Measurements from ENCODE around the gene QKI.
"Not testable (repeated sequence)": the region's sequence is repeated elsewhere in the genome, so short reads cannot be mapped to it uniquely, and the experiment has no call there.

Gene QKI

GRCh38 chr6:163433486-163433885 is 19.0 kb downstream of the QKI start:
- H3K9me3 ChIP-seq (ENCODE audit: control insufficient read depth, low read depth, low read length); H3K27ac ChIP-seq (ENCODE audit: low read length); H3K36me3 ChIP-seq (ENCODE audit: control insufficient read depth, low read depth, low read length); H3K9ac ChIP-seq (ENCODE audit: low read length); H3K4me3 ChIP-seq (ENCODE audit: low read length); H3K27me3 ChIP-seq (ENCODE audit: control insufficient read depth, insufficient read depth, low read length): not testable (repeated sequence)
- peaks cover 31% of the 10 kb centered on the region for H3K4me1 ChIP-seq (ENCODE audit: control insufficient read depth, low read depth, low read length)

GRCh38 chr6:163435023-163435422 is 20.5 kb downstream of the QKI start:
- H3K4me3 ChIP-seq (ENCODE audit: low read length), result no peak overlapping the region
- no peak overlapping the region for H3K27ac ChIP-seq (ENCODE audit: low read length)
- H3K4me1 ChIP-seq (ENCODE audit: control insufficient read depth, low read depth, low read length), result peaks cover 27% of the 10 kb centered on the region
- H3K27me3 ChIP-seq (ENCODE audit: control insufficient read depth, insufficient read depth, low read length), result no peaks in the 10 kb centered on the region
- no peak overlapping the region for H3K9ac ChIP-seq (ENCODE audit: low read length)
- no peaks in the 10 kb centered on the region for H3K9me3 ChIP-seq (ENCODE audit: control insufficient read depth, low read depth, low read length)
- H3K36me3 ChIP-seq (ENCODE audit: control insufficient read depth, low read depth, low read length), result no peaks in the 10 kb centered on the region

GRCh38 chr6:163436843-163437242 is 22.3 kb downstream of the QKI start:
- Histone ChIP-seq H3K9me3 (ENCODE audit: control insufficient read depth, low read depth, low read length) (no peaks in the 10 kb centered on the region), H3K9ac (ENCODE audit: low read length) (no peak overlapping the region), H3K4me1 (ENCODE audit: control insufficient read depth, low read depth, low read length) (peaks cover 32% of the 10 kb centered on the region), H3K27ac (ENCODE audit: low read length) (no peak overlapping the region), H3K27me3 (ENCODE audit: control insufficient read depth, insufficient read depth, low read length) (no peaks in the 10 kb centered on the region), H3K36me3 (ENCODE audit: control insufficient read depth, low read depth, low read length) (no peaks in the 10 kb centered on the region), H3K4me3 (ENCODE audit: low read length) (no peak overlapping the region)

GRCh38 chr6:163437466-163437865 is 22.9 kb downstream of the QKI start:
- no peaks in the 10 kb centered on the region for H3K36me3 ChIP-seq (ENCODE audit: control insufficient read depth, low read depth, low read length)
- H3K4me1 ChIP-seq (ENCODE audit: control insufficient read depth, low read depth, low read length), result peaks cover 31% of the 10 kb centered on the region
- H3K9me3 ChIP-seq (ENCODE audit: control insufficient read depth, low read depth, low read length), result no peaks in the 10 kb centered on the region
- H3K4me3 ChIP-seq (ENCODE audit: low read length), result peak overlapping the region; percentile 13
- no peaks in the 10 kb centered on the region for H3K27me3 ChIP-seq (ENCODE audit: control insufficient read depth, insufficient read depth, low read length)
- no peak overlapping the region for H3K27ac ChIP-seq (ENCODE audit: low read length)
- H3K9ac ChIP-seq (ENCODE audit: low read length), result no peak overlapping the region

DNA sequence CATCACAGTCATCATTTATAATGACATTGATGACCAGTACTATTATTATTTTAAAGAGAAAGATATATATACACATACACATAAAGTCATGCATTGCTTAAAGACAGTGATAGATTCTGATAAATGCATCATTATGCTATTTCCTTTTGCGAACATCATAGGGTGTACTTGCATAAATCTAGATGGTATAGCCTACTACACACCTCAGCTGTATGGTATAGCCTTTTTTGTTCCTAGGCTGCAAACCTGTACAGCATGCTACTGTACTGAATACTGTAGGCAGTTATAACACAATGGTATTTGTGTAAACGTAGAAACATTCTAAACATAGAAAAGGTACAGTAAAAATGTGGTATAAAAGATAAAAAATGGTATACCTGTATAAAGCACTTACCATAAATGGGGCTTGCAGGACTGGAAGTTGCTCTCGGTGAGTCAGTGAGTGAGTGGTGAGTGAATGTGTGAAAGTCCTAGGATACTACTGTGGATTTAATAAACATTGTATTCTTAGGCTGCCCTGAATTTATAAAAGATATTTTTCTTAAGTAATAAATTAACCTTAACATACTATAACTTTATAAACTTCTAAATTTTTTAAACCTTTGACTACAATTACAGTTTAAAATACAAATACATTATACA is 23.9 kb downstream of the QKI start:
- no peaks in the 10 kb centered on the region for H3K27me3 ChIP-seq (ENCODE audit: control insufficient read depth, insufficient read depth, low read length)
- H3K36me3 ChIP-seq (ENCODE audit: control insufficient read depth, low read depth, low read length), result no peaks in the 10 kb centered on the region
- peaks cover 36% of the 10 kb centered on the region for H3K4me1 ChIP-seq (ENCODE audit: control insufficient read depth, low read depth, low read length)
- H3K27ac ChIP-seq (ENCODE audit: low read length), result no peak overlapping the region
- H3K9ac ChIP-seq (ENCODE audit: low read length), result no peak overlapping the region
- H3K4me3 ChIP-seq (ENCODE audit: low read length), result no peak overlapping the region
- H3K9me3 ChIP-seq (ENCODE audit: control insufficient read depth, low read depth, low read length), result no peaks in the 10 kb centered on the region

GRCh38 chr6:163438940-163439335 is 24.4 kb downstream of the QKI start:
- H3K9me3 ChIP-seq (ENCODE audit: control insufficient read depth, low read depth, low read length), result no peaks in the 10 kb centered on the region
- no peaks in the 10 kb centered on the region for H3K27me3 ChIP-seq (ENCODE audit: control insufficient read depth, insufficient read depth, low read length)
- H3K27ac ChIP-seq (ENCODE audit: low read length), result no peak overlapping the region
- no peak overlapping the region for H3K9ac ChIP-seq (ENCODE audit: low read length)
- H3K4me3 ChIP-seq (ENCODE audit: low read length), result no peak overlapping the region
- peaks cover 41% of the 10 kb centered on the region for H3K4me1 ChIP-seq (ENCODE audit: control insufficient read depth, low read depth, low read length)
- H3K36me3 ChIP-seq (ENCODE audit: control insufficient read depth, low read depth, low read length), result no peaks in the 10 kb centered on the region

GRCh38 chr6:163439390-163439789 is 24.9 kb downstream of the QKI start:
- not testable (repeated sequence) for H3K27ac ChIP-seq (ENCODE audit: low read length); H3K9ac ChIP-seq (ENCODE audit: low read length); H3K27me3 ChIP-seq (ENCODE audit: control insufficient read depth, insufficient read depth, low read length); H3K9me3 ChIP-seq (ENCODE audit: control insufficient read depth, low read depth, low read length); H3K36me3 ChIP-seq (ENCODE audit: control insufficient read depth, low read depth, low read length); H3K4me3 ChIP-seq (ENCODE audit: low read length)
- peaks cover 43% of the 10 kb centered on the region for H3K4me1 ChIP-seq (ENCODE audit: control insufficient read depth, low read depth, low read length)

DNA sequence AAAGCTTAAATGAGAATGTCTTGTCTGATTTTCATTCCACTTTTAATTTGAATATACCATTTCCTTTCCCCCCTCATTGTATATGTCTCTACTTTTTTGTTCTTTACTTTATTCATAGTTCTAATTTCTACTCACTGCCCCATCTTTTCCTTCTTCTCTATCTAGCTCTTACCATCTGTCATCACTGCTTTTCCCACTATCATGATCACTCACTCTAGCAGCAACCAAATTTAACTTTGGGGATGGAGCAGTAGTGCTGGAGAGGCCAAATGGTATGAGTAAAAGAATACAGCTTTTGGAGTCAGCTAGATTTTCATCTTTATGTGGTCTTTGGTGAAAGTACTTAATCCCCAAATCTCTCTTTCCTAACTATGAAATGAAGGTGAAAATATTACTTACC is 25.5 kb downstream of the QKI start:
- no peaks in the 10 kb centered on the region for H3K36me3 ChIP-seq (ENCODE audit: control insufficient read depth, low read depth, low read length)
- H3K9ac ChIP-seq (ENCODE audit: low read length), result no peak overlapping the region
- no peak overlapping the region for H3K4me3 ChIP-seq (ENCODE audit: low read length)
- H3K9me3 ChIP-seq (ENCODE audit: control insufficient read depth, low read depth, low read length), result no peaks in the 10 kb centered on the region
- peaks cover 43% of the 10 kb centered on the region for H3K4me1 ChIP-seq (ENCODE audit: control insufficient read depth, low read depth, low read length)
- H3K27me3 ChIP-seq (ENCODE audit: control insufficient read depth, insufficient read depth, low read length), result no peaks in the 10 kb centered on the region
- no peak overlapping the region for H3K27ac ChIP-seq (ENCODE audit: low read length)

DNA sequence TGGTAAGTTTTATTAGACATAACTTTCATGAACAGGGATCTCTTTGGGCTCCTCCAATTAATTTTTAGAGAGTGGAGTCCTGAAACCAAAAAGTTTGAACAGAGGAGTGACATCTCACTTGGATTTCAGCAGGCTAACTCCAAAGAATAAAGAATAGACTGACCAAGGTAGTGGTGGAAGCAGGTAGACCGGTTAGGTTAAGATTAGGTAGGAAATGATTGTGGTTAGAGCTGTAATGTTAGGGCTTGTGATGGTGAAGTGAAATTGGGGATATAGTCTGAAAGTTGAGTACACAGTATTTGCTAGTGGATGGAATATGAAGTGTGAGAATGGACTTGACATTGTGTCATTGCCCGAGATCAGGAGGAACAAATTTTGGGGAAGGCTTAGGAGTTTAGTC is 27.8 kb downstream of the QKI start:
- Histone ChIP-seq H3K9me3 (ENCODE audit: control insufficient read depth, low read depth, low read length) (no peaks in the 10 kb centered on the region), H3K27me3 (ENCODE audit: control insufficient read depth, insufficient read depth, low read length) (no peaks in the 10 kb centered on the region), H3K4me1 (ENCODE audit: control insufficient read depth, low read depth, low read length) (peaks cover 40% of the 10 kb centered on the region), H3K36me3 (ENCODE audit: control insufficient read depth, low read depth, low read length) (no peaks in the 10 kb centered on the region), H3K9ac (ENCODE audit: low read length) (no peak overlapping the region), H3K27ac (ENCODE audit: low read length) (no peak overlapping the region), H3K4me3 (ENCODE audit: low read length) (no peak overlapping the region)

DNA sequence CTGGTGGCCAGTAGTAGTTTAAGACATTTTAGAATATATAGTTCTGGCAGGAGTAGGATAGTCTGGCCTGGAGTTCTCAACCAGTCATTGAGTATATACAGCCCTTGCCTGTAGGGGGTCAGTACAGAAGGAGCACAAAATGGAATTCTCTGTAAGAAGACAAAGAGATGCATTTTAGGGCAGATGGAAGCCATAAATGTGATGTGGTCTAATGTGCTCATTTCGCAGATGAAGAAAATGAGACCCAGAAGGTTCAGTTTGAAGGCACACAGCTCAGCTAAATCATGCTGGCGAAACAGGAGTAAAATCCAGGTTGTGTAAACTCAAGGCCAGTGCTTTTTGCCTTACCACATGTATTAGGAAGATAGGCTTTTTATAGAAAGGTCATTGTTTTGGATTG is 29.6 kb downstream of the QKI start:
- Histone ChIP-seq H3K4me1 (ENCODE audit: control insufficient read depth, low read depth, low read length) (peaks cover 33% of the 10 kb centered on the region), H3K36me3 (ENCODE audit: control insufficient read depth, low read depth, low read length) (no peaks in the 10 kb centered on the region), H3K9ac (ENCODE audit: low read length) (no peak overlapping the region), H3K9me3 (ENCODE audit: control insufficient read depth, low read depth, low read length) (no peaks in the 10 kb centered on the region), H3K27me3 (ENCODE audit: control insufficient read depth, insufficient read depth, low read length) (no peaks in the 10 kb centered on the region), H3K27ac (ENCODE audit: low read length) (no peak overlapping the region), H3K4me3 (ENCODE audit: low read length) (no peak overlapping the region)

- Histone ChIP-seq H3K36me3 (ENCODE audit: control insufficient read depth, low read depth, low read length) (no peaks in the 10 kb centered on the region), H3K9ac (ENCODE audit: low read length) (no peak overlapping the region), H3K4me1 (ENCODE audit: control insufficient read depth, low read depth, low read length) (peaks cover 20% of the 10 kb centered on the region), H3K4me3 (ENCODE audit: low read length) (no peak overlapping the region), H3K27me3 (ENCODE audit: control insufficient read depth, insufficient read depth, low read length) (no peaks in the 10 kb centered on the region), H3K27ac (ENCODE audit: low read length) (no peak overlapping the region), H3K9me3 (ENCODE audit: control insufficient read depth, low read depth, low read length) (no peaks in the 10 kb centered on the region)
Measured at GRCh38 chr6:163446549-163446948, 32.0 kb downstream of the QKI start.

DNA sequence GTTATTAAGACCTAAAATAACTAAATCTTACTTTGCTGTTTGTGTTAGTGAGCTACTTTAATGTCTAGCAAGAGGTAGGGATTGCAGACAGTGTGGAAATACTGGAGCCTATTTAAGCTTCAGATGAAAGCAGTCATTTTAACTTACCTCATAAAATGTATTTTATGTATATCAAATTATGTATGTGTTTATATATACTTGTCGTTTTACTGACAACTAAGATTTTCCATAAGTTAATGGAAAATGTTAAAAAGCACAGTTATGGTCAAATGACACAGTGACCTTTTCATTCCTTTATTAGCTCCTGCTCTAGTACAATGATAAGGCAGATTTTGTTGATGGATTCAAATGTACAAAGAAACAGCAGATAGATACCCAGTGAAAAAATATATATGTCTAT is 34.6 kb downstream of the QKI start:
- Histone ChIP-seq H3K27ac (ENCODE audit: low read length) (no peak overlapping the region), H3K4me1 (ENCODE audit: control insufficient read depth, low read depth, low read length) (peaks cover 4% of the 10 kb centered on the region), H3K36me3 (ENCODE audit: control insufficient read depth, low read depth, low read length) (no peaks in the 10 kb centered on the region), H3K9me3 (ENCODE audit: control insufficient read depth, low read depth, low read length) (no peaks in the 10 kb centered on the region), H3K4me3 (ENCODE audit: low read length) (no peak overlapping the region), H3K9ac (ENCODE audit: low read length) (no peak overlapping the region), H3K27me3 (ENCODE audit: control insufficient read depth, insufficient read depth, low read length) (no peaks in the 10 kb centered on the region)

Data from iPS-18a (cell line).